Ureter (tissue), 1 donor: ENCODE results near the gene OR6A2. TPM values are rescaled to one million over a fixed set of nuclear protein-coding genes. Genes with fewer than 3 reads are reported as not detected.
"Not testable (repeated sequence)": the region's sequence is repeated elsewhere in the genome, so short reads cannot be mapped to it uniquely, and the experiment has no call there.

ENCODE experiments used
- DNase-seq: peaks from one replicate; pipeline ENCODE4 v3.0.0-alpha.2; 2020; ENCODE audit warnings: low spot score
- total RNA-seq: library from RNA; stranded (reverse); gene quantifications from one replicate; pipeline ENCODE4 v1.2.4, GENCODE V29; 2023
- donor health status: DM: yes; HTN: yes; CAD: no.

The OR6A2 gene
- total RNA-seq, result 0.68 TPM

DNA sequence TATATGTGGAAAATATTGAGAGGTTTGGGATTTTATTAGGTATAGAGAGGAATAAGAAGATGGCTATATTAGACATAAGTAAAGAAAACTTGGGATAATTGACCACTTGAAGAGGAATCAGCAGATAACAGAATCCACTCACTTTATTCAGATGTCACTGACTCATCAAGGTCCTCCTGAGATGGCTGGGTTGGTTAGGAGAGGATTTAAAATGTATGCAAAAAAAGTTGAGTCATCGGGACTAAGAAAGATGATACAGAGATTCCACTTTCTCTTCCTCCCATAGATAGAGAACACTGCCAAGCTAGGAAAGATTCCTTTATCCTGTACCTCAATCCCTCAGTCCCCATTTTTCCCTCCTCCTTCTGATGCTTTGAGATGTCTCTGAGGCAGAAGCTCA is at the start of gene OR6A2:
TSS of gene OR6A2 (minus strand) at position 288 of the 400 bp plus-strand sequence. CDS start 3,981 bp downstream, outside the sequence.
- DNase-seq, result no peak

DNA sequence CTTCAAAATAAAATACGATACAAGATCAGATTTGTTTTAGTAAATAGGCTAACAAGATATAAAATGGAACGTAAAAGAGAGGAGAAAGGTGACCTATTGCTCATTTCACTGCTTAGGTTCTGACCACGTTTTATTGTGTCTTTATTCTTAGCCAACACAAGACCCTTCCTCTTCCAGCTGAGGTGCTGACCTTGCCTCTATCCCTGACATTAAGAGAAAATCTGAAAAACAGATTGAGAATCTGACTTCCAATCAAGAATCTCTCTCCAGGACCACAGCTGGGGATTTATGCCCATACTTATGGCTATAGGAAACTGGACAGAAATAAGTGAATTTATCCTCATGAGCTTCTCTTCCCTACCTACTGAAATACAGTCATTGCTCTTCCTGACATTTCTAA is 45.9 kb upstream of the OR6A2 start, which contains the start of gene OR10A5:
TSS of gene OR10A5 (plus strand) at position 301 of the 400 bp plus-strand sequence. CDS start at position 301, 0 bp downstream.
- no peak for DNase-seq

DNA sequence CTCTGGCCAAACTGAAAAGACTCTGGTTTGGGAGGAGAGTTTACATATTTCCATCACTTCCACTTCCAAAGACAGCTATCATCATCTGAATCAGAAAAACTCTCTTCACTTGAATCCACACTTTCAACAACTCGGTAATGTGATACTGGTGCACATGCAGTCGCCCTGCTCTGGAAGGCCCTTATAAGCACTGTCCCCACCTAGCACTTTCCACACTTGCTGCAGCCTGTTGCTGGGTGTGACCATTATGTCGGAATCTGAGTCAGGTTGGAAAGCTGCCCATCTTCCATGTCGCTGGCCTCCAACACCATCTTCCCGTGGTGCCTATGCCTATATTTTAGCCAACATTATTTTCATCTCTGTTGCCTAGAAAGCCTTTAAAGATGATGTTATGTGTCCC is 44.9 kb upstream of the OR6A2 start:
- DNase-seq, result no peak

DNA sequence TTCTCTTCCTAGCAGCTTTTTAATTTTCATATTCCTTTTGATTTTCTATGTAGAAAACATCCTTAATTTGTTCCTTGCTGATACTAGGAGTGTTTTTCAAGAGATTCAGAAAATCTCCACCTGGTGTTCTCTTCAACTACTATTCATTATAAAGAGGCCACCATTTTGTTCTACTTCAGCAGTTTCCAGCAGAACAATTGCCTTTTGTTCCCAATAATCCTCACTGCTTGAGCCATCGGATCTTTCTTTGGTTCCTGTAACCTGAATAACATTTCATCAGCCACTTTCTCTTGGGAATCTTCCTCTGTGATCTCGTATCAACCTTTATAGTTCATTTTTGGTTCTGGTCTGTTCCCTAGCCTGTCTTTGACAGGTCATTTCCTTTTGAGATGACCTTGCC is 44.2 kb upstream of the OR6A2 start:
- no peak for DNase-seq

DNA sequence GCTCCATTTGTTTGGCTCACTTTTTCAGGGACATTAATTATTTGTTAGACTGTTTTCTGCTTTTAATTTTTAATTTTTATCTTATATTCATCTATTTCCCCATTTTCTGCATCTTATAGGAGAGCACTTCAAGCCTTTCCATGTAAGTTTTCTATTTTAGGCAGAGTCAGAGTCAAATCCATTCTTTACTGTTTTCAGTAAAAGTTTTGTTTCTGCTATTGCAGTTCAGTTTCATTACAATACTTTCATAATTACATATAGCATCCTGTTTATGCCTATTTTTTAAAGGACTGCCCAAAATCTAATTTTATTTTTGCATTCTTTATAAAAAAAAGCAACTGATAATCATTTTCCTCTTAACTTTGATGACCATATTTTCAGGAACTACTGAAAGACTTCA is 42.2 kb upstream of the OR6A2 start:
- DNase-seq, result no peak

DNA sequence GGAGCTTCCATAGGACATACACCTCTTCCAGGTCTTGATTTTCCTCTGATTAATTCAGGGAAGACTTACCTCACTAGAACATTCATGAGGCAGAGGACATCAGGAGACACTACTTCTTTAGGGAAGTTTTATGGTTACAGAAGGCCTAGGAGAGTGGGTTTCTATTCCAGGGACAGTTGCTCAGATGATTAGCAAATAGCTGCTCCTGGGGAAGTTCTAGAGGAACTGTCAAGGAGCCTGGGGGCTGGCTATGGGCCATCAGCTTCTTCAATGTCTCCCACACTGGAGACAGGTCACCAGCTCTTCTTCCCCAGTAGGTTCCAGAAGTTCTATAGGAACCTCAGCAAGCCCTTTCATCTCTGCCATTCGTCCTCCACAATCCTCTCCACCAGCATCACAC is 34.5 kb upstream of the OR6A2 start:
- no peak for DNase-seq

DNA sequence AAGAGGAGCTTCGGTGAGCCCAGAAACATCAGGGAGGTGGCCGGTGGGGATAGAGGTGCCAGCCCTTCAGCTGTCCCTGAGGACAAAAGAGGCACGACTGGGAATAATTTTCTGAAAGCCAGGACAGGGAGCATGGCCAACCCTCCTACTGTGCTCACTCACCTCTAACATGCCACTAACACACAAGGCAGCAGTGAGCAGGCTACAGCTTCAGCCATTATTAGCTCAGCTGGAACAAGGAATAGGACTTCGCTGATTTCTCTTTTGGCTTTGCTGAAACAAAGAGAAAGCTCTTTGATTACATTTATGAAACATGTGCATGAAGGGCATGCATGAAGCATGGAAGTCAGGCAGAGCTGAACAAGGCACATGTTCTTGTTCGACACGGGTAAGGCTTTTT is 33.9 kb upstream of the OR6A2 start:
- DNase-seq, result no peak

DNA sequence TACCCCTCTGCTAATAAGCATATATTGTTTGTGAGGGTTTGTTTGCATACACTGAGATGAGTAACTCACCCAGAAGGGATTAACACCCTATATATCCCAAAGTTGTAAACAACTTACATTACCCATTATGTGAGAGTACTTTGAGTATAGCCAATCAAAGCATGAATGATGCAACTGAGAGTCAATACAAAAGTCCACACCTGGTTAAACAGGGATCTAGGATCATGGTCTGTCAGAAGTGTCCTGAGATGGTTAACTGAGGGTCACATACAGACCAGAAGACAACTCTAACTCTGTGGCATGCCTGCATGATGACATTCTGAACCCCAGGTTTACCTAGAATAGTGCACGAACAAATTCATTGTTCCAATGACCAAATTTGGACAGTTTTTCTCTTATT is 28.6 kb upstream of the OR6A2 start:
- DNase-seq, result no peak

DNA sequence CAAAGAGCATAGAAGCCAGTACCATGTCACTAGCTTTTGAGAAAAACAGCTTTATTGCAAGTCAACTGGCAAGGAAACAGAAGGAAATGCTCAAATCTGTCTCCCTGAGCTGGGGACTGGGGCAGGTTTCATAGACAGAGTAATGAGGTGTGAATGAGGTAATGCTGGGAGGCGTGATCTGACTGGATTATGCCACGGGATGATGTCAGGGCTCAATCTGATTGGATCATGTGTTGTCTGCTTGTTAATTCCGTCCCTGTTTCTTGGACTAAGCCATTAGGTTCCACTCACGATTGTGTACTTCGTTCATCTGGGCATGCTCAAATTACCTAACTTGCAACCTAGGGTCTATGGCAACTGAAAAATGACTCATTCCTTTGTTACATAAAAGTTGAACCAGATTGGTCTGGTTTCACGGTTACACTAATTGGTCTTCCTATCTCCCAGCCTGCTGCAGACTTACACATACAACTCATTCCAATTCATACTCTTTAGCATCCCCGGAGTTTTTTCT is 25.8 kb upstream of the OR6A2 start:
- no peak for DNase-seq

DNA sequence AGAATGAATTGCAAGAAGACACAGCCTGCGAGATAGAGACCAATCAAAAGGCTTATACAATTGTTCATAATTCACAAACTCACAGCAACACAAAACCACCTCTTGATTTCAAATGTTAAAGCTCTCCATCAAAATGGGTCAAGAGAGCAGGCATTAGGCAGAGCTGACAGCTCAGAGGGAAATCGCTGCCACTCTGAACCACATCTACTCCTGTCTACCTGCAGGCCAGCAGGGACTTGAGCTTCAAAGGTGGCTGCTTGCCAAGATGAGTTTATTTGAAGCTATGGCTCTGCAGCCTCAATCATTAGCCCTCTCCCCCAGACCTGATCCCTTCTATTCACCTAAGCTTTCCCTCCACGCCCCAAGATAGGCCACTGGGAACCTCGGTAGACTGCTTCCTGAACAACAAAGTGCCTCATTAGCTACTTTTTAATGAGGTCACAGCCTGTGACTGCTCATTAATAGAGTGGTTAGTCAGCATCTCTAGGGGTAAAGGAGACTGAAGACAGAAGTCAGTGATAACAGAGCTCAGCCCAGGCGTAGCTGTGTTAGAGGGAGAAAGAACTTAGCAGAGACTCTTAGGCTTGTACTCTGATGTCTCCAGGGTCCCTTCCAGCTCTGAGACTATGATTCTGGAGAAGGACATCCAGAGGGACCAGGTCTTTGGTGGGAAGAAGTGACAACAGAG is 24.8 kb upstream of the OR6A2 start:
- DNase-seq, result no peak

DNA sequence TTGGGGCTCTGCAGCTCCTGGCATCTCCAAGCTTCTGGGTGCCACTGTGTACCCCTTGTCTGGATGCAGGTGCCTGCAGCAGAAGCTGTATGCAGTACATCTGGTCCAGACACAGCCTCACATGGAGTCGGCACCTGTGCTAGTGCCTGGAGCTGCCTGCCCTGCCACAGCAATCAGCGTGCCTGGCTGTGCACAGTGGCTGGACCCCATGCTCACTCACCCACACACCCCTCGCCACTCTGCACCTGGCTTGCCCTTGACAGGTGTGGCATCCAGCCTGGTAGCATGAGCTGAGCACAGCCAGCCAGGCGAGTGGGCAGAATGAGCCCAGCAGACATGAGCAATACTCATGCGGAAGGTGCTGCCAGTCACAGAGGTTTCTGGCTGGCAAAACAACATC is 19.5 kb upstream of the OR6A2 start:
- DNase-seq, result no peak

DNA sequence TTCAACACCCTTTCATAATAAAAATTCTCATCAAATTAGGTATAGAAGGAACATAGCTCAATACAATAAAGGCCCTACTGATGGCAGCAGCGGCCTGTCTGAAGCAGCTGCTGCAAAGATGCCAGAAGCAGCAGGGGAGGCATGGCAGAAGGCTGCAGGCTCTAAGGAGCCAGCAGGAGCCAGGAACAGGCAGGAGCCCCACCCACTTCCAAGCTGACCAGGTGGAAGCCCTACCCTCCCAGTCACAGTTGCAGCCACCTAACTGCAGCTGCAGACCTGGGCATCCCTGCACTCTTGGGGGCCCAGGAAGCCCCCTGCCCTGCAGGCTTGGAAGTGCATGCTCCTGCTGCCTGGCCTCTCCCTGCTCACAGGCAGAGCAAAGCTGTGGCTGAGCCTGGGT is 18.2 kb upstream of the OR6A2 start:
- no peak for DNase-seq

DNA sequence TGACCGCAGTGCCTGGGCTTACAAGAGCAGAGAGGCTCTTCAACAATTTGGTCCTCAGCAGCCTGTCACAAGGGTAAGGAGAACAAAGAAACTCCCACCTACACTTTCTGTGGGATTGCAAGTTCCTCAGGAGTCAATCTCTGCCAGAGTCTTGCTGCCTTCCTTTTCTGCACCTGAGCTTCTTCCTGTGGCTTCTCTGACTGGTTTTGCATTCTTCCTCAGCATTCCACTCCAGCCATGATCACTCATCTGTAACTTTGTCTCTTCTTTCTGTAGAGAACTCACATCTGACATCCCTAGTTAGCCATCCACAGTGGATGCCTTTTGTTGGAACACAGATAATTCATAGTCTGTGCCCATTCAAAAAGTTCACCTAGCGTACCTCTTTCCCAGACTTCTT is 14.2 kb upstream of the OR6A2 start:
- DNase-seq, result no peak

DNA sequence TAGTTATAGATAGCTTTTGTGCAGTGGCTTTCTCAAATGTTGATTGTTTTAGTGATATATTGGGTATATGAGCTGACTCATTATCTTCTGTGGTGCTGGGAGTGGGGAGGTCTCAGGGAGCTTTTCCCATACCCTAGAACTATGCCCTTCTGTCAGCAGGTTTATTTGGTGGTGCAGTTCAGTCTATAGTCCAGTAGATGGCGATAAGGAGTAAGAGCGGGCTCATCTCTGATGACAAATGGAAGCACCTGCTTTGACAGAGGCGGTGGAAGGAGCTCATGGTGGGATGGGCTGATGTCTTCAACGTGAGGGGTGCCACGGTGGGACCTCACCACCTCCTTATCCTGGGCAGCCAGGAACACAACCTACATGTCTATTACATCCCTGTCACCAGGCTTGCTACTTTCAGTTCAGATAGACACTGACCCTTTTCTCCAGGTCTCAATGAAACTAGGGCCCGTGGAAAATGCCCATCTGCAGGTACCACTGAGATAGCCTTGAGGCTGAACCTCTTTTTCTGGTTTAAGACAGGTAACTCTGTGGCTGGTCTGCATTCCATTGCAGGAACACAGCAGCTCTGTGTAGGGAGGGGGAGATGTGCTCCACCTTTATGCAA is 13.0 kb upstream of the OR6A2 start:
- no peak for DNase-seq

DNA sequence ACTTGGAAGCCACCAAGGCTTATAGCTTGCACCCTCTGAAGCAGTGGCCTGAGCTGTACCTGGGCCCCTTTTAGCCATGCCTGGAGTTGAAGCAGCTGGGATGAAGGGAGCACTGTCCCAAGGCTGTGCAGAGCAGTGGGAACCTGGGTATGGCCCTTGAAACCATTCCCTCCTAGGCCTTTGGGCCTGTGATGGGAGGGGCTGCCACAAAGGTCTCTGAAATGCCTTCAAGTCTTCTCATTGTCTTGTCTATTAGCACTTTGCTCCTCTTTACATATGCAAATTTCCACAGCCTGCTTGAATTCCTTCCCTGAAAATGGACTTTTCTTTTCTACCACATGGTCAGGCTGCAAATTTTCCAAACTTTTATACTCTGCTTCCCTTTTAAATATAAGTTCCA is 1.6 kb upstream of the OR6A2 start:
- not testable (repeated sequence) for DNase-seq

DNA sequence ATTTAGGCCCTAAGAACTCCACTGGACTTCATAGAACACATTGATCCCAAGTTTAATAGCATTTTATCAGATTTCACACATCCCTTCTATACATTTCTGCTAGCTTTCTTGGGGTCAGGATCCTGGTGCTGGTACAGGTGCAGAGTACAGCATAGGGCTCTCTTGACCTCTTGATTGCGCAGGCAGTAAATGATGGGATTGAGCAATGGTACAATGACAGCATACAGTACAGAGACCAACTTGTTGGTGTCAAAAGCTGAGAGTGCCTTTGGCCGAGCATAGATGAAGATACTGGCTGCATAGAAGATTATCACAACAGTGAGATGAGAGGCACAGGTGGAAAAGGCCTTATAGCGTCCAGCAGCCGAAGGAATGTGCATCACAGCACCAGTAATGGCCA is 4.8 kb downstream of the OR6A2 start:
- no peak for DNase-seq

DNA sequence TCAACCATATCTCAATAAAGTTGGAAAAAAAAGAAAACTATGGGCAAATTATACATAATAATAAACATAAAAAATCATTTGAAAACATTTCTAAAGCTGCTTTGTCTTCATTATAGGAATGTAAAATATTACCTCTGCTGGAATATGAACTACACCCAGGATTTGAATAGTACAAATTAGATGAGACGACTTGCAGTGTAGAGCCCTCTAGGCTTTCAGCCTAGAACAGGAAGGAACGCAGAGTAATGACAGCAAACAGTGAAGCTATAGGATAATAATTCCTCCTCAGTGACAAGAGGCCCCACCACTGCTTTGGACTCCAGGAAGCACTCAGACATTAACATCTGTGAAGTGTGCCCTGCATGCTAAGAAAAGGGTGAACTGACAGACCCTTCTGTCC is 8.9 kb downstream of the OR6A2 start:
- DNase-seq, result no peak

DNA sequence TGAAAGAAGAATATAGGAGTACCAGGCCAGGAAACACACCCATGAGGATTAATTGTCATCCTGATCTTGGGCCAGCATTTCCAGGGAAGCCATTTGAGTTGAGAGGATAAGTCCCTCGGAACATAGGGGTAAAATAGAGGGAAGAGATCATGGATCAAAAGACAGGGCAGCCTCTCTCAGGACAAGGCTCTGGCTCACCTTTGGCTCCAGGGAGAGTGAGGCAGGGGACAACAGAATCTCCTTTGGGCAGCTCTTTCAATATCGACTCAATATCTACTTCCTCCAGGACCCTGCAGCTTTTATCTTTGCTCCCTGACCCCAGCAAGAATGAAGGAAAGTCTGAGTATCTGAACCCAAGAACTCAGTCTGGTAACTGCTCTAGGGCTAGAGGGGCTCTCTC is 16.8 kb downstream of the OR6A2 start, which contains the start of gene OR2AG1:
TSS of gene OR2AG1 (plus strand) at position 301 of the 400 bp plus-strand sequence. CDS start 2,018 bp downstream, outside the sequence.
- no peak for DNase-seq

DNA sequence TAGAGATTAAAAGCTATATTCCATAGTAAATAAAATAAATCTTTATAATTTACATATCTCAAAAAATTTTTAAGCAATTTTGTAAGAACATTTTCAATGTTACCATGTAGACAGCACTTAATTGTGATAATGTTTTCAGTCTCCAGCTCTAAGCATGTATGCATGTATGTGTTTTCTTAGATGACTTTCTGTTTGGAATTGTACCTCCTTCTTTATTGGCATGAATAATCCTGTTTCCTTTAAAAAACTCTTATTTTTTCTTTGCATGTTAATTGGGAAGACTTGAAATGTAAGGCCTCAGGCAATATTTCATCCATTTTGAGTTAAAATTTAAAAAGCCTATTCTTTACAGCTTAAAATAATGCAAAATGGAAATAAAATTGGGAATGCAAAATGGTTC is 18.7 kb downstream of the OR6A2 start:
- no peak for DNase-seq

DNA sequence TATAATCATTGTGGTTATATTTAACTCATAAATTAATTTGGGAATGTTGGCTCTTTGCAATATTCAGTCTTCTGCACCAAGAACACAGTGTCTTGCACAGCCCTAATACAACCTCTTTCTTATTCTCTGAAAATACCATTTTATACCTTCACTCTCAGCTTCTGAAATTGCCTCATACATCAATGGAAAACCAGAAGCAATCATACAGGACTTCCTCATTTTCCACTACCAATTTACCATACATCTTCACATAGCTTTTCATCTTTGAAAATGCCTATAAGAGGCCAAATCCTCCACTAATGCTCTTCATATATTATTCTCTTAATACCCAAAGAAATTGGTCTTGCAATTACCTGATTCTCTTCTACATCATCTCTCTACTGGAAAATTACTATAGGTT is 21.0 kb downstream of the OR6A2 start:
- no peak for DNase-seq

DNA sequence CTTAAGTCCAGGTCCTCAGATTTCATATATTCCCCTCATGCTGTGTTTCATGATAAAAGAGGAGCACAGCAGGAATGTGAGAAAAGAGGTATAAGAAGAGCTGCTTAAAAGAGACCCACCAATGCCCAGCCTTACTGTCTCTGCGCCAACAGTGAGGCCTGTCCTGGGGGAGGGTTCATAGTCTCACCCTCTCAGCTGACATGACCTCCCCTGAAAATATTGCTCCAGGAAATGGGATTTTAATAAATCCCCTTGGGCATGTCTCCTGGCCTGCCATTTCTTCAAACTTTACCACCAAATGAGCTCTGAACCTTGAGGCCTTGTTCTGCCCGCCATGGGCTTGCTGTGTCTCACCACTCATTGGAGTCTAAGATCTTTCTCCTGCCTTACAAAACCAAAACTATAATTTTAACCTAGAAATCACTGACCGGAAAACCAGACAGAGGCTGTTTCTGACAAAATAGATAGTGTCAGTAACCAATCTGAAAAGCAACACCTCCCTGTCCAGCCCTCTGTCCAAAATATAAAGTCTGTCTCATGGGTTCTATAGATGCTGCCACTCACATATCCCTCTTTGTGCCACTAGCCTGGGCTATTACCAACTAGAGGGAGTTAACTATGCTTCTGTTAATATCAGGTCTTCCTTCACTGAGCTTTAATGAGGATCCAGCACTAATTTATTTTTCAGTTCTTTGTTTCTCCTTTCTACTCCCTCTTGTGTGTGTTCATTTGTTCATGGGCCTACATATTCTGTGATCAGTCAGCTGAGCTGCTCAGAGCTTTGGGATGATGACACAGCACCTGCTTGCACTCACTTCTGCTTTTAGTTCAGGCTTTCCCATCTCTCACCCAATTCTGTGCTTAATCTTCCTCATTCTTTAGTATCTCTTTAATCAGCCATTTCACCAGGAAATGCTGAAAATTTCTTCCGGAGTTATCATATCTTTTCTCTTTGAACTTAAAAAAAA is 27.3 kb downstream of the OR6A2 start, which contains the start of gene OR2AG2:
TSS of gene OR2AG2 (minus strand) at position 51 of the 968 bp plus-strand sequence. CDS start 3,019 bp downstream, outside the sequence.
- DNase-seq, result no peak

DNA sequence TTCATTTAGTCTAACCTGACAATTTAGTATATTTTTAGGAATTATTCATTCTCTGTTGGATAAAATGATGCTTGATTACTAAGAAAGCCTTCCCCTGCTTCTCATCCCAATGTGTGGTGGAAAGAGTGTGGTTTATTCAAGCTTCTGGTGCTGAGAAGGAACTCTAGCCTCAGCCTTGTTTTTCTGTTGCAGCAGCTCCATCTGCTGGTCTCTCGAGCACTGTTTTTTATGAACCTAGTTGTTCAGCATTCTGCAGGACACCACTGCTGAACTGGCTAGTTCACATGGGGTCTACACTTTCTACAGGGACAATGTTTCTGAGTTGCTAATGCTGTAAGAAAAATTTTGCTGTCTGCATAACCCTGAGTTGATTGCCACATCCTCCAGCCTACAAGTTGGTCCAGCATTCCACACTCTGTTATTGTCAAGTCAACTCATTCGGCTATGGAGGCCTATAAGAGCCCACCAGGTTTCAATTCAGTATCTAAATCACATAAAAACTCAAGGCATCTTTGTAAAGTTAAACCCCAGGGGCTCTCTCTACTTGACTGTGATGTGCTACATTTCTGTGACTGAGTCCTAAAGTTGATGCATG is 42.0 kb downstream of the OR6A2 start:
- DNase-seq, result peak; percentile 59
